WI38 (cell line): ENCODE results near the gene QRICH2.

Experiments
- H3K4me3 ChIP-seq: 2 replicates; pipeline ENCODE4 v1.5.1; 2011; ENCODE audit warnings: low read depth, mild to moderate bottlenecking, control low read depth, low read length
- TF ChIP-seq, protein P1 (sequence below): IDR thresholded peaks from 2 replicates; pipeline ENCODE4 v1.5.1; 2012; ENCODE audit warnings: low read depth, mild to moderate bottlenecking, control low read depth, low read length

QRICH2 gene

DNA sequence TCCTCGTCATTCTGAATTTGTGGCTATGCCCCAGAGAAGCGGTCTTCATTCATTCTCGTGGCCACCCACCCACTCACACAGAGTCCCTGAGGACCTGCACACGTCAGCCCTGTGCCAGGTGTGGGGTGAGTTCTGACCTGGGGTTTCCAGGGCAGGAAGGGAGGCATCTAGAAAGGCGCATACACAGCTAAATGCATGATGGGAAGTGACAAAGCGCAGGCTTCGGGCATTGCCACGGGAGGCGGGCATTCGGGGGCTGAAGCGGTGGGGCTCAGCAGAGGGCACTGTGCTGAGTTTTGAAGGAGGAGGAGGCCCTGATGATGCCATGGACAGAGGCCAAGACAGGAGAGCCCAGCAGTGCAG lies 32.0 kb downstream of the QRICH2 start:
- TF ChIP-seq, protein P1, sequence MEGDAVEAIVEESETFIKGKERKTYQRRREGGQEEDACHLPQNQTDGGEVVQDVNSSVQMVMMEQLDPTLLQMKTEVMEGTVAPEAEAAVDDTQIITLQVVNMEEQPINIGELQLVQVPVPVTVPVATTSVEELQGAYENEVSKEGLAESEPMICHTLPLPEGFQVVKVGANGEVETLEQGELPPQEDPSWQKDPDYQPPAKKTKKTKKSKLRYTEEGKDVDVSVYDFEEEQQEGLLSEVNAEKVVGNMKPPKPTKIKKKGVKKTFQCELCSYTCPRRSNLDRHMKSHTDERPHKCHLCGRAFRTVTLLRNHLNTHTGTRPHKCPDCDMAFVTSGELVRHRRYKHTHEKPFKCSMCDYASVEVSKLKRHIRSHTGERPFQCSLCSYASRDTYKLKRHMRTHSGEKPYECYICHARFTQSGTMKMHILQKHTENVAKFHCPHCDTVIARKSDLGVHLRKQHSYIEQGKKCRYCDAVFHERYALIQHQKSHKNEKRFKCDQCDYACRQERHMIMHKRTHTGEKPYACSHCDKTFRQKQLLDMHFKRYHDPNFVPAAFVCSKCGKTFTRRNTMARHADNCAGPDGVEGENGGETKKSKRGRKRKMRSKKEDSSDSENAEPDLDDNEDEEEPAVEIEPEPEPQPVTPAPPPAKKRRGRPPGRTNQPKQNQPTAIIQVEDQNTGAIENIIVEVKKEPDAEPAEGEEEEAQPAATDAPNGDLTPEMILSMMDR = no peak
- no peak overlapping the region for H3K4me3 ChIP-seq

DNA sequence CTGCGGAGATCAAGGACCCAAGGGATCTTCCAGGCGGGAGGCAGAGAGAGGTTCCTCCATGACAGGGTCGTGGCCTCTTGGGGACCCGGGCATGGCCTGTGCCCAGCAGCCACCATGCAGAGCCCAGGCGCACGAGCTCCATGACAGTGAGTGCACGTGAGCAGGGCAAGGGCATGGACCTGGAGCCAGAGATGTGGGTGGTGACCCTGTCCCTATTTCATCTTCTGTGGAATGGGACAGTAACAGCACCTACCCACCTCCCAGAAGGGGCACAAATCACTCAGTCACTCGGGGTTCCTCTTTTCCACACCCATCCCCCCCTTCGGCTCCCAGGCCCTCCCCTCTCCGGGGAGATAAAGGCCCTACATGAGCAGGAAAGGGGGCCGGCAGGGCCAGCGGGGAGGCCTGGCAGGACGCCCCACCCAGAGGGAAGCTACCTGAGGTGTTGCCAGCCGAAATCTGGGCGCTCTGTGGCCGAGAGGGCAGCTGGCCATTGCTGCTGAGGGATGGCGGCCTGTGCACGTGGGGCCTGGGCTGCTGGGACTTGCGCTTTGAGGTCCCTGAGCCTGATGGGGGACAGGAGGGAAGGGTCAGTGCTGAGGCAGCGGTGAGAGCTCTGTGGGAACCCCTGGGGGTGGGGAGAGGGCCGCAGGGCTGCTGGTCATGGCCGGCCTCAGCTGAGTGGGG lies 32.6 kb downstream of the QRICH2 start:
- TF ChIP-seq, protein P1 = no peak
- no peak overlapping the region for H3K4me3 ChIP-seq

DNA sequence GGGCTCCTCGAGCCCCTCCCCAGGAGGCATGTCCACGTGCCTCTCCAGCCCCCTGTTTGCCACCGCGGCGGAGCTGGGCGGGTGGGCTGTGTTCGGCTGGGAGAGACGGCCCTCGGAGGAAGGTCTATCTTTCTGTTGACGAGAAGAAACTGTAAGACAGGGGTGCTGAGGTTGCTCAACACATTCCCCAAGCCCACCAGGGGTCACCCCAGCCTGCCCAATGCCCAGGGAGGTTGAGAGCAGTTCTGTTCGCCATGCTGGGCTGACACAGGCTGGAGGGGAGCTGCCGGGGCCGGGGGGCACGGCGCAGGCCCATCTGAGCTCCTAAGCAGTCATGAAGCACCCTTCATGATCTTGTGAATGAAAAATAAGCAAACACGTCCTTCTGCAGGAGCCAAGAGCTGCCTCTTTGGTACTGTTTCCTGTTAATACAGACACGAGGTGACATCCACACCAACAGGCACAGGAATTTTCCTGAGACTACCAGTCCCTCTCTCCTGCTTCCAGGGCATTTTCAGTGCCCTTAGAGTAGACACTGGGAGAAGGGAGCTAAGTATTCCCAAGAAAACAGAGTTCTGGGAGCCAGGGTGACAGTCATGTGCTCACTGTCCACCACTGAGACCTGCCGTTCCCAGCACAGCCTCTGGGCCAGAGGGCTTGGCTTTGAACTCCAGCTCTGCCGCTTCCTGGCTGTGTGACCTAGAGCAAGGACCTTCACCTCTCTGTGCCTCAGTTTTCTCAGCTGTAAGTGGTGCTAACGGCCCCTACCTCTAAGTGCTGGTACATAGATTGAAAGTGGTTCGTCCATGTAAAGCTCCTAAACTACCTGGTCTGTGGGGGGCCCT lies 33.7 kb downstream of the QRICH2 start:
- no peak overlapping the region for H3K4me3 ChIP-seq
- TF ChIP-seq, protein P1 = no peak

DNA sequence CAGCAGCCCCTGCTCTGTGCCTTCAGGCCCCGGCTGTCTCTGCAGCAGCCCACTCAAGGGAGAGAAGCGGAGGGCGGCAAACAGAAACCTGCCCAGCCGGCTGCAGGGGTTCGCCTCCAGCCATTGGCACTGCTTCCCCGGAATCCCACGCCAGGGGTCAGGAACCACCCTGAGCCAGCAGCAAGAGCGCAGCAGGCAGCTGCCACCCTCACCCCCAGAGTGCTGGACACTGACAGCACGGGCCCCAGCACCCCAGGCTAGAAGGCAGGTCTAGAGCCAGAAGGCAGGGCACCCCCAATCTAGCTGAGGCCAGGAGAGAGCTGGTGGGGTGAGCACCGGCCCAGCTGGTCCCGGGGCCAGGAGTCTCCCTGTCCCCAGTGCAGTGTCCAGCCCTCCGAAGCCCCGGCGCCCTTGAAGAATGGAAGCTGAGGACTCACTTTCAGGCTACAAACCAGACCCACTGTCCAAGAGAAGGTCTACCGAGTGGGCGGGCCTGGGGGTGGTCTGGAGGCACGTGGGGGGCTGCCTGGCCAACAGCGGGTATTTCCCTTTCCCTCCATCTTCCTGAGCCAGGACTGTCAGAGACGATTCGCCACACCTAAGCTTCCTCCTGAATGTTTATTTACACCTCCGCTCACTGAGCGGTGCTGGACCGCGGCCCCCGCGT lies 34.5 kb downstream of the QRICH2 start:
- no peak overlapping the region for H3K4me3 ChIP-seq
- TF ChIP-seq, protein P1 = no peak

DNA sequence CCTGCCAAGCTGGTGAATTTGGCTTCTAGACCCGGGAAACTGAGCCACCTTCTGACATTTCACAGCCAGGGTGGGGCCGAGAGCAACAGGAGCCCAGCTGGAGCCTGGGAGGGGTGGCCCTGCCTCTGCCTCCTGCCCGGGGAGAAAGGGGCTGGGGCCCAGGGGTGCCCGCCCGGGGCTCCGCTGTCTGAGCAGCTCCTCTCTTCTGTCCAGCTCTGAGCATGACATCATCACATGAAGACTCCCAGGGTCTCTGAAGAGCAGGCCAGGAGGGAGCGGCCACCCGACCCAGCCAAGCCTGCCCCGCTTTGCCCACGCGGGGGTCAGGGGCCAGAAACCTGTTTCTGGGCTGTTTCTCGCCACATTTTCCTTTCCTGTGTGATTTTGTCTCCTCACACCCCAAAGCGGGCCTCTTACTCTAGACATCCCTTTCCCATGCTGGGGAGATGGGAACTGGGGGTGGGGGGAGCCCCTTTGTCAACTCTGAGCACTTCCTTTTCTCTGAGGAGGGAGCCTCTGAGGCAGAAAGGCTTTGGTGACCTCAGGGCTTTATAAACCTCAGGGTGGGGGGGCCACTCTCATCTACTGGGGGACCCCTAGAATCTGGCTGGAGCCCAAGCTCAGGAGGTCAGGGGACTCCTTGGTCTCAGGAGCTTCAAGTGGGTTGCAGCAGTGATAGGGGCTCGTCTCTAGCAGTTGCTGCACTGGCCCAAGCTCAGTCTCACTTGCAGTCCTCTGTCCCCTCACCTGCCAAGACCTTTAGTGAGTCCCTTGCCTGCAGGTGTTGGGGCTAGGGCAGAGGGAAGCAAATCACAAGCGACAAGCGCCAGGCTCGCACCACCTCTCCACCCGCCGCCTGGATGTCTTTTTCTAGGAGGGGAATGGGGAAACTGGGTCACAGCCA lies 35.3 kb downstream of the QRICH2 start:
- TF ChIP-seq, protein P1 = no peak
- no peak overlapping the region for H3K4me3 ChIP-seq

DNA sequence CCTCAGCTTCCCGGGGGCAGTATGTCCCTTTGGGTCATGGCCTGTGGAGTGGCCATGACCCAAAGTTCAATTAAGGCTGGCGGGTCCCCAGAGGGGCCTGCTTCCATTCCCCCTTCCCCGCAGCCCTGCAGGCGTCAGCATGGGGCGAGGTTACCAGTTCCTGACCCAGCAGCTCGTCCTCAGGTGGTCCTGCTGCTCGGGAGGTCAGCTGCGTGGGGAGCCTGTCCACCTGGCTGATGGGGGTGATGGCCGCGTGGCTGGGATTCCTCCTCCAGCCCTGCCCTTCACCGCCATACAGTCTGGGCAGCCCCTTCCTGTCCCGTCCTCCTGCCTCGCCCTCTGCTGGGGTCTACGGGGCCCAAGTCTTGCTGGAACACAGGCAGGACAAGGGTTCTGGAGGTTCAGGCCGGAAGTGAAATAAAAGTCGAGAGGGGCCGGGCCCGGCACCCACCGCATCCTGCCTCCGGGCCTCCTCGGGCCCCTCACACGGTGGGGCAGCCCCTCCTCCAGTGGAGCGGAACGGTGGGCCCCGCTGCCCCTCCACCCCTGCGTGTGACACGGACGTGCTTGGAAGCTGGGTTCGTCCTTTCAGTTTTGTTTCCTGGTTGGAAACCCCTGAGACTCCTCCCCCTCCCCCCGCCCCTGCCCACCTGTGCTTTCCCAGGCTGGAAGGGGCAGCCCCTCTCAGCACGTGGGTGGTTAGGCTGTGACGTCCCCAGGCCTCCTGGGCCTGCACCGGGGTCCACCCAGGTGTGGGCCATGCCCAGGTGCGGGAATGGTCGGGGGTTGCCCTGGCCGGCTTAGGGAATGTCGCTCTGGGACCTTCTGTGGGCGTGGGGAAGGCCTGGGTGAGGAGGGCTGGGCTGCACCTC lies 36.2 kb downstream of the QRICH2 start:
- H3K4me3 ChIP-seq = no peak overlapping the region
- TF ChIP-seq, protein P1 = no peak
